ENCODE results near the gene ATP2A1.

DNA sequence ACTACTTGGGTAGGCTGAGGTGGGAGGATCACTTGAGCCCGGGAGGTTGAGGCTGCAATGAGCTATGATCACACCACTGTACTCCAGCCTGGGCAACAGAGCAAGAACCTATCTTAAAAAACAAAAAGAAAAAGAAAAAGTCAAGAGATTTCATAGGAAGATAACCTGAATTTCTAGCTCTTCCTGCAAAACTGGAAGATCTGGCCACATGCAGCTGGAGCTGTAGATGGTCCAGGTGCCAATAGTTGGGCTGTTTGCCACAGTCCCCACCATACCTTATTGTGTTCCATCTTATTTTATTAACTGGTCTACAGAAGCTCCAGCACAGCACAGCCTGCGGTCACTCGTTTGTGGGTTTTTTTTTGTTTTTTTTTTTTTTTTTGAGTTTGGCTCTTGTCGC, 15.0 kb downstream of the ATP2A1 start:
- TF ChIP-seq, protein P1, sequence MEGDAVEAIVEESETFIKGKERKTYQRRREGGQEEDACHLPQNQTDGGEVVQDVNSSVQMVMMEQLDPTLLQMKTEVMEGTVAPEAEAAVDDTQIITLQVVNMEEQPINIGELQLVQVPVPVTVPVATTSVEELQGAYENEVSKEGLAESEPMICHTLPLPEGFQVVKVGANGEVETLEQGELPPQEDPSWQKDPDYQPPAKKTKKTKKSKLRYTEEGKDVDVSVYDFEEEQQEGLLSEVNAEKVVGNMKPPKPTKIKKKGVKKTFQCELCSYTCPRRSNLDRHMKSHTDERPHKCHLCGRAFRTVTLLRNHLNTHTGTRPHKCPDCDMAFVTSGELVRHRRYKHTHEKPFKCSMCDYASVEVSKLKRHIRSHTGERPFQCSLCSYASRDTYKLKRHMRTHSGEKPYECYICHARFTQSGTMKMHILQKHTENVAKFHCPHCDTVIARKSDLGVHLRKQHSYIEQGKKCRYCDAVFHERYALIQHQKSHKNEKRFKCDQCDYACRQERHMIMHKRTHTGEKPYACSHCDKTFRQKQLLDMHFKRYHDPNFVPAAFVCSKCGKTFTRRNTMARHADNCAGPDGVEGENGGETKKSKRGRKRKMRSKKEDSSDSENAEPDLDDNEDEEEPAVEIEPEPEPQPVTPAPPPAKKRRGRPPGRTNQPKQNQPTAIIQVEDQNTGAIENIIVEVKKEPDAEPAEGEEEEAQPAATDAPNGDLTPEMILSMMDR (IDR thresholded peaks at IDR 0.05; ENCODE audit: insufficient read depth, low read length) = no peak
- no peak for TF ChIP-seq SPI1 (IDR thresholded peaks at IDR 0.05; ENCODE audit: borderline replicate concordance, low read depth)

Measured in HL-60 (cell line).